Stomach (tissue), 9 donors: ENCODE data around the gene ME3. TPM values are rescaled to one million over a fixed set of nuclear protein-coding genes. Genes with fewer than 3 reads are reported as not detected.

Source experiments
- DNase-seq, 2 donors: peaks; one replicate each; pipeline versions ENCODE4 v3.0.0 to v3.0.0-alpha.2; 2013 to 2019
- H3K27ac ChIP-seq, 5 donors: fragments of 200-600 bp in 4 of 5; sonication (generic) in 4 of 5; one replicate each; pipeline ENCODE4 v1.5.1; 2013 to 2019; ENCODE audit warnings: mild to moderate bottlenecking in 1 of 5, moderate library complexity in 1 of 5
- H3K27me3 ChIP-seq, 3 donors: fragments of 200-600 bp; sonication (generic); one replicate each; pipeline ENCODE4 v1.5.1; 2017 to 2019; ENCODE audit warnings: mixed run types in 1 of 3
- H3K36me3 ChIP-seq, 4 donors: fragments of 200-600 bp; sonication (generic); 1 replicate in 3 of 4; 2 replicates in 1 of 4; pipeline ENCODE4 v1.5.1; 2016 to 2019
- H3K4me1 ChIP-seq, 4 donors: fragments of 200-600 bp; sonication (generic); one replicate each; pipeline ENCODE4 v1.5.1; 2016 to 2019
- H3K4me3 ChIP-seq, 4 donors: fragments of 200-600 bp; sonication (generic) in 3 of 4; one replicate each; pipeline ENCODE4 v1.5.1; 2016 to 2019; ENCODE audit warnings: mild to moderate bottlenecking in 1 of 4
- H3K9me3 ChIP-seq, 4 donors: fragments of 200-600 bp; sonication (generic); one replicate each; pipeline ENCODE4 v1.5.1; 2016 to 2019
- CTCF ChIP-seq, 7 experiments: fragments of 450-650 bp in 4 of 7; fragments of 200-600 bp in 3 of 7; sonication (generic) in 3 of 7; IDR thresholded peaks; one replicate each; pipeline ENCODE4 v1.5.1; 2016 to 2019; ENCODE audit warnings: antibody characterized with exemption in 7 of 7, control low read depth in 2 of 7, mild to moderate bottlenecking in 1 of 7
- EP300 ChIP-seq: sonication (generic); formaldehyde crosslinking; IDR thresholded peaks from one replicate; pipeline ENCODE4 v1.6.1; 2017; ENCODE audit warnings: antibody characterized with exemption
- POLR2A ChIP-seq, 4 donors: fragments of 450-650 bp; IDR thresholded peaks; one replicate each; pipeline ENCODE4 v1.6.1; 2016; ENCODE audit warnings: antibody characterized with exemption in 4 of 4, control low read depth in 2 of 4, mild to moderate bottlenecking in 1 of 4, moderate library complexity in 1 of 4
- POLR2AphosphoS5 ChIP-seq, 3 donors: sonication (generic); formaldehyde crosslinking; IDR thresholded peaks; one replicate each; pipeline ENCODE4 v1.6.1; 2016; ENCODE audit warnings: antibody characterized with exemption in 3 of 3
- WGBS, 5 donors: extraction: QIAGEN DNeasy Blood & Tissue Kit in 3 of 5; methylation state at CpG; one replicate each; pipeline versions ENCODE4 v1.1.5 to v1.1.7; 2013 to 2018; 5-methylcytosine and 5-hydroxymethylcytosine counted together
- intact Hi-C: fragments of 100-400 bp; cut with DNase I; formaldehyde crosslinking; loops from one replicate; pipeline ENCODE4 v1.15.1; 2023; ENCODE audit warnings: low total_unique reads
- polyA plus RNA-seq, 3 donors: library from polyadenylated mRNA; stranded (reverse); fragments of 200-250 nt; gene quantifications; one replicate each; pipeline ENCODE4 v1.2.3, GENCODE V29; 2013
- total RNA-seq, 5 donors: library from RNA; depleted of rRNA; stranded (reverse); fragments of >200 nt; gene quantifications; one replicate each; pipeline versions ENCODE4 v1.1.0 to v1.2.3, GENCODE V29; 2014 to 2016
- donor health status: healthy with polysubstance abuse.
- donor health status: Bipolar disorder and iron deficiency.
- donor health status: healthy.

Gene ME3
- total and polyA plus RNA-seq, 8 donors = 11.2 to 82.1 (median 51.1) TPM

GRCh38 chr11:86468169-86468568, 204.2 kb downstream of the ME3 start:
- 92 to 100% (median 98%) methylated on average over 1 of the region's 1 CpG for WGBS, 5 donors

GRCh38 chr11:86464509-86465221, 207.8 kb downstream of the ME3 start:
- no peak for DNase-seq
- intact Hi-C loops = loop anchor here (5.0 kb wide), 1 partner anchor 353 kb away; no protein-coding TSS in a partner anchor
- Histone ChIP-seq H3K9me3 (no peaks in the 10 kb centered on the region), H3K27ac (no peak overlapping the region), H3K27me3 (no peaks in the 10 kb centered on the region), H3K4me1 (peaks cover 0 to 18% (median 16%) of the 10 kb centered on the region in 4 donors), H3K36me3 (peaks cover 0 to 39% (median 6%) of the 10 kb centered on the region in 4 donors), H3K4me3 (no peak overlapping the region)
- TF ChIP-seq EP300 (no peak), POLR2A (IDR thresholded peaks at IDR 0.05) (no peak), POLR2AphosphoS5 (IDR thresholded peaks at IDR 0.05) (no peak), CTCF (IDR thresholded peaks at IDR 0.05) (no peak)
- 90 to 96% (median 95%) methylated on average over 5 of the region's 5 CpGs for WGBS, 5 donors

More at GRCh38 chr11:86468169-86468568, 204.2 kb downstream of the ME3 start:
- intact Hi-C loops = no loop called here
- DNase-seq = no peak
- Histone ChIP-seq H3K9me3 (no peaks in the 10 kb centered on the region), H3K36me3 (peaks cover 0 to 22% (median 1%) of the 10 kb centered on the region in 4 donors), H3K4me1 (peaks cover 0 to 8% (median 2%) of the 10 kb centered on the region in 4 donors), H3K4me3 (no peak overlapping the region), H3K27ac (no peak overlapping the region), H3K27me3 (no peaks in the 10 kb centered on the region)
- TF ChIP-seq CTCF (IDR thresholded peaks at IDR 0.05) (no peak), POLR2A (IDR thresholded peaks at IDR 0.05) (no peak), POLR2AphosphoS5 (IDR thresholded peaks at IDR 0.05) (no peak), EP300 (no peak)

GRCh38 chr11:86463955-86464354, 208.5 kb downstream of the ME3 start:
- 89 to 96% (median 92%) methylated on average over 5 of the region's 5 CpGs for WGBS, 5 donors
- Histone ChIP-seq H3K27me3 (no peaks in the 10 kb centered on the region), H3K9me3 (no peaks in the 10 kb centered on the region), H3K36me3 (peaks cover 0 to 39% (median 6%) of the 10 kb centered on the region in 4 donors), H3K4me3 (no peak overlapping the region), H3K4me1 (peaks cover 0 to 25% (median 17%) of the 10 kb centered on the region in 4 donors), H3K27ac (no peak overlapping the region)
- no peak for DNase-seq
- intact Hi-C loops = loop anchor here (5.0 kb wide), 1 partner anchor 353 kb away; no protein-coding TSS in a partner anchor
- no peak for TF ChIP-seq EP300
- TF ChIP-seq CTCF (IDR thresholded peaks at IDR 0.05) = no peak
- no peak for TF ChIP-seq POLR2AphosphoS5 (IDR thresholded peaks at IDR 0.05)
- TF ChIP-seq POLR2A (IDR thresholded peaks at IDR 0.05) = no peak

DNA sequence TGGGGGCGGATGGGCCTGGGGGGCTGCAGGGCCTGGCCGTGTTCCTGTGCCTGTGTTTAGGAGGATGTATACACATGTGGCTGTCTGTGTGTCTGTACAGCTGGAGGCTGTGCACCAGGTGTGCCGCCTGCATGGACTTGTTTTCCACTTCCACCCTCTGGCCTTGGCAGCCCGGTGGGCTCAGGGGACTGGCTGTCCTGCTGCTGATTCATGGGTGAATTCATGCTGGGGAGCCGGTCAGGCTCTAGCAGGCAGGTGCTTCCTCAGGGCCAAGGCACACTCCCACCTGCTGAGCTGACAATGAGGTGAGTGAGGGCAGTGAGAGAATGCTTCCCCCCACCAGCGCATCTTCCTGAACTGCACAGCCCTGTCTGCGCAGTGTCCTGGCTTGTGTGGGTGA, 209.3 kb downstream of the ME3 start:
- Histone ChIP-seq H3K36me3 (peaks cover 0 to 39% (median 6%) of the 10 kb centered on the region in 4 donors), H3K4me1 (peaks cover 0 to 29% (median 19%) of the 10 kb centered on the region in 4 donors), H3K27ac (no peak overlapping the region), H3K9me3 (no peaks in the 10 kb centered on the region), H3K4me3 (no peak overlapping the region), H3K27me3 (no peaks in the 10 kb centered on the region)
- 84 to 96% (median 94%) methylated on average over 6 to 7 of the region's 7 CpGs for WGBS, 5 donors
- DNase-seq = no peak
- TF ChIP-seq EP300 = no peak
- TF ChIP-seq CTCF (IDR thresholded peaks at IDR 0.05) = no peak
- TF ChIP-seq POLR2AphosphoS5 (IDR thresholded peaks at IDR 0.05) = no peak
- TF ChIP-seq POLR2A (IDR thresholded peaks at IDR 0.05) = no peak
- intact Hi-C loops = loop anchor here (5.0 kb wide), 1 partner anchor 354 kb away; no protein-coding TSS in a partner anchor
